AG04450 (cell line): Measurements from ENCODE around the gene MRM2. TPM values are rescaled to one million over a fixed set of nuclear protein-coding genes. Genes with fewer than 3 reads are reported as not detected.

Experiments used
- CTCF ChIA-PET: fragments of 300-600, 350-600 bp; formaldehyde crosslinking; extraction: SDS; loops from one replicate; lab custom pipeline; 2022; ENCODE audit warnings: antibody characterized with exemption, inconsistent platforms; lab: Charles Lee
- POLR2A ChIA-PET: fragments of 350-600 bp; formaldehyde crosslinking; extraction: SDS; loops from one replicate; lab custom pipeline; 2021; ENCODE audit warnings: antibody characterized with exemption, inconsistent platforms; lab: Yijun Ruan, JAX
- DNase-seq: peaks from one replicate; pipeline ENCODE4 v3.0.0-alpha.2; 2011; ENCODE audit warnings: low read depth, low spot score
- H3K27ac ChIP-seq: one replicate; pipeline ENCODE4 v1.5.1; 2012; ENCODE audit warnings: low read depth, low read length, control low read depth
- H3K27me3 ChIP-seq: one replicate; pipeline ENCODE4 v1.6.0; 2012; ENCODE audit warnings: low read length; ENCODE audit not compliant: control insufficient read depth, insufficient read depth
- H3K4me3 ChIP-seq: 2 replicates; pipeline ENCODE4 v1.5.1; 2011; ENCODE audit warnings: mild to moderate bottlenecking, low read depth, low read length, control low read depth
- H3K9me3 ChIP-seq: 2 replicates; pipeline ENCODE4 v1.5.1; 2012; ENCODE audit warnings: low read length; ENCODE audit not compliant: control insufficient read depth, insufficient read depth
- CTCF ChIP-seq: IDR thresholded peaks from 2 replicates; pipeline ENCODE4 v1.5.1; 2011; ENCODE audit warnings: low read depth, low read length, control low read depth, inconsistent platforms
- polyA plus RNA-seq: library from polyadenylated mRNA; depleted of rRNA; stranded (reverse); fragments of >200 nt; gene quantifications from 2 replicates; pipeline ENCODE4 v1.2.3, GENCODE V29; 2011

The MRM2 gene
- polyA plus RNA-seq, 1 experiment: 18.4 TPM

GRCh38 chr7:2201128-2201527 is 40.9 kb downstream of the MRM2 start:
- no peaks in the 10 kb centered on the region for H3K27me3 ChIP-seq
- TF ChIP-seq CTCF: no peak
- no peak overlapping the region for H3K4me3 ChIP-seq
- H3K9me3 ChIP-seq: peaks cover 9% of the 10 kb centered on the region
- CTCF ChIA-PET: no interaction called here
- POLR2A ChIA-PET: interaction anchor here (0.5 kb wide), 1 partner anchor 50 kb away, joined by 9 read pairs; no protein-coding TSS in a partner anchor
- H3K27ac ChIP-seq: no peak overlapping the region
- DNase-seq: no peak

DNA sequence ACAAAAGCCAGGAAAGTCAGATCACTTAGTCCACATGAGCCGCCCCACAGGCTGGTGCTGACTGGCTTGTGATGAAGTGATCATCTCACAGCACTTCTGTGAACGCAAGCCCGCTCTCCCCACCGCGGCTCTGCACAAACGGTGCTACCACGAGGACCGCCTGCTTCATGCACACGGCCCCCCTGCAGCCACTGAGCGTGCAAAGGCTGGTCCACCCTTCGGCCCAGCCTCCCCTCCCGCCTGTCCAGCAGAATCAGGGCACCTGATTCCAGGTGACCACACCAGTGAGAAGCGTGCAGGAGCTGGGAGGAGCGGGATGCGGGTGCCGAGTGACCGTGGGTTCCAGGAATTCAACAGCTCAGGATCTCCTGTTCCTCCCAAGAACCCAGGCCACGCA is 41.4 kb downstream of the MRM2 start:
- CTCF ChIA-PET: no interaction called here

GRCh38 chr7:2199956-2200583 is 41.9 kb downstream of the MRM2 start:
- DNase-seq: no peak
- no peak for TF ChIP-seq CTCF
- no peak overlapping the region for H3K27ac ChIP-seq
- H3K4me3 ChIP-seq: no peak overlapping the region
- ChIA-PET CTCF (no interaction called here), POLR2A (no interaction called here)
- H3K27me3 ChIP-seq: no peaks in the 10 kb centered on the region
- H3K9me3 ChIP-seq: peaks cover 15% of the 10 kb centered on the region

More for the DNA sequence above, 41.4 kb downstream of the MRM2 start:
- Histone ChIP-seq H3K27ac (no peak overlapping the region), H3K4me3 (no peak overlapping the region), H3K27me3 (no peaks in the 10 kb centered on the region), H3K9me3 (peaks cover 13% of the 10 kb centered on the region)
- DNase-seq: no peak
- no peak for TF ChIP-seq CTCF
- POLR2A ChIA-PET: interaction anchor here (0.5 kb wide), 1 partner anchor 50 kb away, joined by 9 read pairs; no protein-coding TSS in a partner anchor

GRCh38 chr7:2199528-2199927 is 42.5 kb downstream of the MRM2 start:
- H3K27me3 ChIP-seq: no peaks in the 10 kb centered on the region
- POLR2A ChIA-PET: no interaction called here
- H3K9me3 ChIP-seq: peaks cover 15% of the 10 kb centered on the region
- no peak overlapping the region for H3K27ac ChIP-seq
- no peak overlapping the region for H3K4me3 ChIP-seq
- no peak for DNase-seq
- CTCF ChIA-PET: no interaction called here
- no peak for TF ChIP-seq CTCF

GRCh38 chr7:2198760-2199159 is 43.2 kb downstream of the MRM2 start:
- Histone ChIP-seq H3K27me3 (no peaks in the 10 kb centered on the region), H3K27ac (no peak overlapping the region), H3K4me3 (no peak overlapping the region), H3K9me3 (peaks cover 15% of the 10 kb centered on the region)
- CTCF ChIA-PET: no interaction called here
- DNase-seq: no peak
- POLR2A ChIA-PET: no interaction called here
- TF ChIP-seq CTCF: no peak
